ENCODE results near the gene SMG6. TPM values are rescaled to one million over a fixed set of nuclear protein-coding genes. Genes with fewer than 3 reads are reported as not detected.

SMG6 gene
- total RNA-seq, 2 experiments from 2014 or later: 39.3 to 39.7 TPM

GRCh38 chr17:2198927-2199326, 104.7 kb downstream of the SMG6 start:
- no peak overlapping the region for H3K4me3 Mint-ChIP-seq
- Histone ChIP-seq H3K27ac (ENCODE audit: low read depth in 1 of 2, low read length in 2 of 2) (no peak overlapping the region), H3K9me3 (ENCODE audit: control insufficient read depth in 1 of 2, insufficient read depth in 1 of 2, low read length in 2 of 2) (no peaks in the 10 kb centered on the region), H3K27me3 (ENCODE audit: control insufficient read depth in 1 of 2, insufficient read depth in 2 of 2, low read length in 2 of 2) (no peaks in the 10 kb centered on the region), H3K4me3 (ENCODE audit: low read length) (no peak overlapping the region), H3K4me1 (ENCODE audit: insufficient read depth, low read length) (peaks cover 11% of the 10 kb centered on the region), H3K36me3 (ENCODE audit: insufficient read depth, low read length) (peaks cover 16% of the 10 kb centered on the region)
- intact Hi-C loops (cut with DNase I, micrococcal nuclease): loop anchor here in 1 of 2 experiments (10.0 kb wide), 1 partner anchor 46 kb away; no protein-coding TSS in a partner anchor
- peaks cover 34% of the 10 kb centered on the region for H3K36me3 Mint-ChIP-seq (ENCODE audit: low read depth)
- DNase-seq (no peak), ATAC-seq (ENCODE audit: poor library complexity) (no peak)
- ChIA-PET POLR2A (interaction anchor here (1.1 kb wide), 1 partner anchor 14 kb away, joined by 3 read pairs; no protein-coding TSS in a partner anchor), CTCF (interaction anchor here (1.1 kb wide), 1 partner anchor 46 kb away, joined by 5 read pairs; no protein-coding TSS in a partner anchor)
- peaks cover 40% of the 10 kb centered on the region for H3K4me1 Mint-ChIP-seq (ENCODE audit: low read depth)
- TF ChIP-seq CTCF (IDR thresholded peaks at IDR 0.05): no peak
- no peak overlapping the region for H3K27ac Mint-ChIP-seq
- no peaks in the 10 kb centered on the region for H3K9me3 Mint-ChIP-seq
- H3K27me3 Mint-ChIP-seq: no peaks in the 10 kb centered on the region

- no peaks in the 10 kb centered on the region for H3K9me3 Mint-ChIP-seq
- H3K36me3 ChIP-seq (ENCODE audit: insufficient read depth, low read length): peaks cover 20% of the 10 kb centered on the region
- no peaks in the 10 kb centered on the region for H3K9me3 ChIP-seq (ENCODE audit: control insufficient read depth in 1 of 2, insufficient read depth in 1 of 2, low read length in 2 of 2)
- no peaks in the 10 kb centered on the region for H3K27me3 Mint-ChIP-seq
- H3K36me3 Mint-ChIP-seq (ENCODE audit: low read depth): peaks cover 41% of the 10 kb centered on the region
- TF ChIP-seq CTCF (IDR thresholded peaks at IDR 0.05): no peak
- ATAC-seq (ENCODE audit: poor library complexity) (no peak), DNase-seq (no peak)
- no peak overlapping the region for H3K4me3 ChIP-seq (ENCODE audit: low read length)
- peaks cover 43% of the 10 kb centered on the region for H3K4me1 Mint-ChIP-seq (ENCODE audit: low read depth)
- H3K27ac ChIP-seq (ENCODE audit: low read depth in 1 of 2, low read length in 2 of 2): no peak overlapping the region
- no peak overlapping the region for H3K27ac Mint-ChIP-seq
- no peaks in the 10 kb centered on the region for H3K27me3 ChIP-seq (ENCODE audit: control insufficient read depth in 1 of 2, insufficient read depth in 2 of 2, low read length in 2 of 2)
- no peak overlapping the region for H3K4me3 Mint-ChIP-seq
- intact Hi-C loops (cut with DNase I, micrococcal nuclease): loop anchor here in 1 of 2 experiments (10.0 kb wide), 1 partner anchor 48 kb away; no protein-coding TSS in a partner anchor
- ChIA-PET CTCF (interaction anchor here (0.6 kb wide), 1 partner anchor 33 kb away, joined by 4 read pairs; no protein-coding TSS in a partner anchor), POLR2A (interaction anchor here (0.6 kb wide), 1 partner anchor 347 kb away, joined by 3 read pairs; no protein-coding TSS in a partner anchor)
- H3K4me1 ChIP-seq (ENCODE audit: insufficient read depth, low read length): peaks cover 10% of the 10 kb centered on the region
Observed at GRCh38 chr17:2197271-2197670, 106.3 kb downstream of the SMG6 start.

GRCh38 chr17:2195729-2196128, 107.9 kb downstream of the SMG6 start:
- ChIA-PET CTCF (interaction anchor here (1.4 kb wide), 1 partner anchor 139 kb away, joined by 3 read pairs; no protein-coding TSS in a partner anchor), POLR2A (interaction anchor here (1.0 kb wide), 1 partner anchor 15 kb away, joined by 3 read pairs; no protein-coding TSS in a partner anchor)
- H3K27me3 Mint-ChIP-seq: no peaks in the 10 kb centered on the region
- intact Hi-C loops (cut with DNase I, micrococcal nuclease): loop anchor here in 1 of 2 experiments (10.0 kb wide), 1 partner anchor 49 kb away; no protein-coding TSS in a partner anchor
- no peaks in the 10 kb centered on the region for H3K9me3 Mint-ChIP-seq
- H3K4me3 Mint-ChIP-seq: no peak overlapping the region
- peaks cover 45% of the 10 kb centered on the region for H3K36me3 Mint-ChIP-seq (ENCODE audit: low read depth)
- Histone ChIP-seq H3K4me1 (ENCODE audit: insufficient read depth, low read length) (peaks cover 16% of the 10 kb centered on the region), H3K27ac (ENCODE audit: low read depth in 1 of 2, low read length in 2 of 2) (no peak overlapping the region), H3K27me3 (ENCODE audit: control insufficient read depth in 1 of 2, insufficient read depth in 2 of 2, low read length in 2 of 2) (no peaks in the 10 kb centered on the region), H3K9me3 (ENCODE audit: control insufficient read depth in 1 of 2, insufficient read depth in 1 of 2, low read length in 2 of 2) (no peaks in the 10 kb centered on the region), H3K36me3 (ENCODE audit: insufficient read depth, low read length) (peaks cover 26% of the 10 kb centered on the region), H3K4me3 (ENCODE audit: low read length) (no peak overlapping the region)
- peak overlapping the region; percentile 47 for H3K27ac Mint-ChIP-seq
- peak in 1 of 14 experiments; percentile 44 for DNase-seq
- ATAC-seq (ENCODE audit: poor library complexity): peak; percentile 71
- TF ChIP-seq CTCF (IDR thresholded peaks at IDR 0.05): no peak
- peaks cover 54% of the 10 kb centered on the region for H3K4me1 Mint-ChIP-seq (ENCODE audit: low read depth)

Measured in CD4-positive, alpha-beta T cell (primary cell).